GM12865 (cell line): ENCODE measurements around the gene GRAMD4.

Source experiments
- DNase-seq: peaks from one replicate; pipeline ENCODE4 v3.0.0; 2010; ENCODE audit warnings: low read depth
- H3K4me3 ChIP-seq: 2 replicates; pipeline ENCODE4 v1.5.1; 2011; ENCODE audit warnings: mild to moderate bottlenecking, low read depth, low read length, control low read depth
- CTCF ChIP-seq: IDR thresholded peaks from 2 replicates; pipeline ENCODE4 v1.5.1; 2011; ENCODE audit warnings: low read length, control low read depth, low read depth, inconsistent platforms; ENCODE audit not compliant: insufficient read depth; ENCODE audit errors: missing control alignments

The GRAMD4 gene

GRCh38 chr22:46674906-46675305 lies 54.7 kb downstream of the GRAMD4 start:
- H3K4me3 ChIP-seq = no peak overlapping the region
- TF ChIP-seq CTCF = no peak
- no peak for DNase-seq

DNA sequence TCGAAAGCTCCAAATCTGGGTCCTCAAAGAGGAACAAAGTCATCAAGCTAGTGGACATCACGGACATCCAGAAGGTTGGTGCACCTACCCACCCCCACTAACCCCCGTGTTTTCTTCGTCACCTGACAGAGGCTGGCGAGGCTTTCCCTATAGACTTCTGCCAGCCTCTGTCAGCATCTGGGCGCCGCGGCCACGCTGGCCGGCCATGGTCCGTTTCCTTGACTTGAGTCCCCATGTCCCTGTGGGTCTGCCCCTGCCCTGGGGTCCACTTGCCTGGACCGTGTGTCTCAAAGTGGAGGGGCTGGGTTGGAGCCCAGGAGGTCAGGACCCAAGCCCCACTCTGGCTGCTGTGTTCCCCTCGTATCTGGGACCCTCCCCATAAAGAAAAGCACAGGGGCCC lies 55.3 kb downstream of the GRAMD4 start:
- H3K4me3 ChIP-seq = no peak overlapping the region
- no peak for TF ChIP-seq CTCF
- DNase-seq = no peak

DNA sequence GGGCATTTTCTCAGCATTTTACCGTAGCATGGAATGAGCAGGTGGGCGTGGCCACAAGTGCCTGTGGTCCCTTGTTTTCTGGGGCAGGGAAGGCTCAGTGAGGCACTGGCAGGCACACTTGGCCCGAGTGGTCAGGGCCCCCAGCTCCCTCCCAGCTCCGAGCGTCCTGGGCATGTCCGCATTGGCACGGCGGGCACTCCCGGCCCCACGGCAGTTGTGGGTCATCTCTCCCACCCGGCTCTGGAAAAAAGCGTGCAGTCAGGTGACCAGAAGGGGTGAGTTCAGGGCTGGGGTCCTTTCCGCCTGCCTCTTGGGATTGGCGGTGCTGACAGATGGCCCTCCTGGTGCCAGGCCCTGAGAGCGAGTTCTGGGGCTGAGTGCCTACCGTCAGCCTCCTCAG lies 55.8 kb downstream of the GRAMD4 start:
- H3K4me3 ChIP-seq = no peak overlapping the region
- no peak for TF ChIP-seq CTCF
- DNase-seq = no peak

DNA sequence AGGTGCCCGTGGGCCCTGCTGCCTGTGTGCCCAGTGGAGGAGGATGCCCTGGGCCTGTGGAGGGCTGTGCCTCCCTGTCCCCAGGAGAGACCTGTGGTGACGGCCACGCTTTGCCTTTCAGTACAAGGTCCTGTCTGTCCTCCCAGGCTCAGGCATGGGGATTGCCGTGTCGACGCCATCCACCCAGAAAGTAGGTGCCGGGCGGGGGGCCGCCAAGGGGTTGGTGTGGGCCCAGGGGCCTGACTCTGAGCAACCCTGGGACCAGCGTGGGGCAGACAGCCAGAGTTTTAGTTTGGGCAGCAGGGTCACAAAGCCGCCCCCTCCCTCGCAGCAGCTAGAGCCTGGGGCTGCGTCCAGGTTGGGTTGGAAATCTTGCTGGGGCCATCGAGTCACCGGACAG lies 56.3 kb downstream of the GRAMD4 start:
- TF ChIP-seq CTCF = no peak
- no peak for DNase-seq
- H3K4me3 ChIP-seq = no peak overlapping the region

- no peak overlapping the region for H3K4me3 ChIP-seq
- DNase-seq = no peak
These were observed 56.7 kb downstream of the GRAMD4 start for GRCh38 chr22:46676881-46677280.

GRCh38 chr22:46677323-46678002 lies 57.3 kb downstream of the GRAMD4 start:
- no peak for DNase-seq
- TF ChIP-seq CTCF = no peak
- no peak overlapping the region for H3K4me3 ChIP-seq

More at GRCh38 chr22:46676881-46677280, 56.7 kb downstream of the GRAMD4 start:
- no peak for TF ChIP-seq CTCF

GRCh38 chr22:46678003-46678657 lies 57.9 kb downstream of the GRAMD4 start:
- DNase-seq = no peak
- no peak overlapping the region for H3K4me3 ChIP-seq
- TF ChIP-seq CTCF = no peak
